Osteocyte (in vitro differentiated cells): Measurements from ENCODE around the gene TECR. TPM values are rescaled to one million over a fixed set of nuclear protein-coding genes. Genes with fewer than 3 reads are reported as not detected.
A peak's percentile ranks its signal among the peaks of the same experiment; 100 is the strongest.

Experiments used
- DNase-seq: peaks from one replicate; pipeline ENCODE4 v3.0.0; 2021; ENCODE audit warnings: mixed read lengths; ENCODE audit not compliant: unreplicated experiment; ENCODE audit errors: extremely low spot score
- H3K27ac Mint-ChIP-seq: one replicate; pipeline ENCODE4 v1.8.0; 2021; ENCODE audit warnings: mild to moderate bottlenecking, mixed read lengths; ENCODE audit not compliant: unreplicated experiment
- H3K27me3 Mint-ChIP-seq: one replicate; pipeline ENCODE4 v1.8.0; 2021; ENCODE audit warnings: mixed read lengths; ENCODE audit not compliant: unreplicated experiment
- H3K36me3 Mint-ChIP-seq: one replicate; pipeline ENCODE4 v1.8.0; 2021; ENCODE audit warnings: mixed read lengths; ENCODE audit not compliant: unreplicated experiment
- H3K4me1 Mint-ChIP-seq: one replicate; pipeline ENCODE4 v1.8.0; 2021; ENCODE audit warnings: mixed read lengths; ENCODE audit not compliant: unreplicated experiment
- H3K4me3 Mint-ChIP-seq: one replicate; pipeline ENCODE4 v1.8.0; 2021; ENCODE audit warnings: mild to moderate bottlenecking, moderate library complexity, mixed read lengths; ENCODE audit not compliant: unreplicated experiment
- H3K9me3 Mint-ChIP-seq: one replicate; pipeline ENCODE4 v1.8.0; 2021; ENCODE audit warnings: mixed read lengths; ENCODE audit not compliant: unreplicated experiment
- CTCF ChIP-seq: fragments of 200-600 bp; sonication (generic); IDR thresholded peaks from 2 replicates; pipeline ENCODE4 v1.5.0; 2021; ENCODE audit warnings: antibody characterized with exemption, mild to moderate bottlenecking, moderate library complexity
- total RNA-seq: library from RNA; stranded (reverse); gene quantifications from 2 replicates; pipeline ENCODE4 v1.2.1, GENCODE V29; 2021

Gene TECR
- total RNA-seq, 1 donor from 2014 or later: 136 TPM

GRCh38 chr19:14560776-14561108, 31.3 kb downstream of the TECR start:
- H3K27me3 Mint-ChIP-seq: no peaks in the 10 kb centered on the region
- peaks cover 1% of the 10 kb centered on the region for H3K36me3 Mint-ChIP-seq
- H3K27ac Mint-ChIP-seq: peak overlapping the region; percentile 91
- H3K4me3 Mint-ChIP-seq: no peak overlapping the region
- DNase-seq: no peak
- peaks cover 46% of the 10 kb centered on the region for H3K4me1 Mint-ChIP-seq
- no peaks in the 10 kb centered on the region for H3K9me3 Mint-ChIP-seq
- no peak for TF ChIP-seq CTCF

GRCh38 chr19:14561249-14561648, 31.9 kb downstream of the TECR start:
- TF ChIP-seq CTCF: no peak
- no peak overlapping the region for H3K4me3 Mint-ChIP-seq
- H3K27me3 Mint-ChIP-seq: no peaks in the 10 kb centered on the region
- H3K27ac Mint-ChIP-seq: peak overlapping the region; percentile 91
- no peak for DNase-seq
- H3K4me1 Mint-ChIP-seq: peaks cover 41% of the 10 kb centered on the region
- no peaks in the 10 kb centered on the region for H3K9me3 Mint-ChIP-seq
- H3K36me3 Mint-ChIP-seq: peaks cover 3% of the 10 kb centered on the region

- H3K27me3 Mint-ChIP-seq: no peaks in the 10 kb centered on the region
- H3K9me3 Mint-ChIP-seq: no peaks in the 10 kb centered on the region
- no peak for TF ChIP-seq CTCF
- H3K36me3 Mint-ChIP-seq: peaks cover 4% of the 10 kb centered on the region
- peak overlapping the region; percentile 72 for H3K27ac Mint-ChIP-seq
- H3K4me3 Mint-ChIP-seq: no peak overlapping the region
- peaks cover 35% of the 10 kb centered on the region for H3K4me1 Mint-ChIP-seq
- DNase-seq: no peak
These were observed 32.5 kb downstream of the TECR start for GRCh38 chr19:14561847-14562351.

- Mint-ChIP-seq H3K9me3 (no peaks in the 10 kb centered on the region), H3K27me3 (no peaks in the 10 kb centered on the region), H3K4me3 (no peak overlapping the region), H3K4me1 (peaks cover 36% of the 10 kb centered on the region), H3K27ac (peak overlapping the region; percentile 72), H3K36me3 (peaks cover 10% of the 10 kb centered on the region)
- TF ChIP-seq CTCF: no peak
- no peak for DNase-seq
These were observed 33.5 kb downstream of the TECR start for GRCh38 chr19:14562660-14563589.

- H3K27me3 Mint-ChIP-seq: no peaks in the 10 kb centered on the region
- TF ChIP-seq CTCF: no peak
- H3K4me1 Mint-ChIP-seq: peaks cover 33% of the 10 kb centered on the region
- no peak overlapping the region for H3K27ac Mint-ChIP-seq
- no peak for DNase-seq
- H3K4me3 Mint-ChIP-seq: no peak overlapping the region
- H3K36me3 Mint-ChIP-seq: peaks cover 14% of the 10 kb centered on the region
- no peaks in the 10 kb centered on the region for H3K9me3 Mint-ChIP-seq
These were observed 34.2 kb downstream of the TECR start for GRCh38 chr19:14563590-14563926.
